AG09319 (cell line): Measurements from ENCODE around the gene KLK8.
A peak's percentile ranks its signal among the peaks of the same experiment; 100 is the strongest.

Experiments used
- DNase-seq: peaks from one replicate; pipeline ENCODE4 v3.0.0-alpha.2; 2010; ENCODE audit warnings: low read depth; ENCODE audit errors: extremely low read depth
- CTCF ChIP-seq: IDR thresholded peaks from 2 replicates; pipeline ENCODE4 v1.5.1; 2011; ENCODE audit warnings: low read depth, mild to moderate bottlenecking, inconsistent platforms, low read length, moderate library complexity

The KLK8 gene

GRCh38 chr19:51018745-51019543 is 17.5 kb upstream of the KLK8 start:
- TF ChIP-seq CTCF: no peak
- no peak for DNase-seq

GRCh38 chr19:51016798-51017683 is 15.6 kb upstream of the KLK8 start:
- peak; percentile 8; the same call in 1 of the 2 replicates for TF ChIP-seq CTCF
- no peak for DNase-seq

GRCh38 chr19:51015691-51016267 is 14.4 kb upstream of the KLK8 start:
- no peak for TF ChIP-seq CTCF
- no peak for DNase-seq

GRCh38 chr19:51014242-51014641 is 12.8 kb upstream of the KLK8 start:
- TF ChIP-seq CTCF: no peak

GRCh38 chr19:51012661-51013190 is 11.3 kb upstream of the KLK8 start:
- no peak for DNase-seq

More at GRCh38 chr19:51014242-51014641, 12.8 kb upstream of the KLK8 start:
- DNase-seq: no peak

More at GRCh38 chr19:51012661-51013190, 11.3 kb upstream of the KLK8 start:
- TF ChIP-seq CTCF: no peak
